IPS-NIHi7 (cell line): Measurements from ENCODE around the gene SORCS2.
"Not testable (repeated sequence)": the region's sequence is repeated elsewhere in the genome, so short reads cannot be mapped to it uniquely, and the experiment has no call there.

ENCODE experiments used
- DNase-seq: peaks from one replicate; pipeline ENCODE4 v3.0.0; 2012; ENCODE audit warnings: mixed read lengths; ENCODE audit errors: extremely low spot score

SORCS2 gene

DNA sequence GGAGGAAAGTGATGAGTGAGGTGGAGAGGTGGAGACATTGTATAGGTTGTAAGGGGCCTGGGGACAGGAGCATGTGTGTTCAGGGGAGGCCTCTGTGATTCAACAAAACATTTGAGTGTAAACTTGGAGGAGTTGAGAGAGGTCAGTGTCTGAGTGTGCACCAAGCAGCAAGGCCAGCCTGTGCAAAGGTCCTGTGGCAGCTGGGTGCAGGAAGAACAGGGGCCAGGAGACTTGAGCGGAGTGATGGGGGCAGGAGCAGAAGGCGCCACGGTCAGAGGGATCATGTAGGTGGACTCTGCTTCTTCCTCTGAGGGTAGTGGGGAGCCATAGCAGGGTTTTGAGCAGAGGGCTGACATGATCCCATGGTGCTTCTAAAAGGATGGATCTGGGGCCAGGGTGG lies 252.0 kb downstream of the SORCS2 start:
- DNase-seq: no peak

- DNase-seq: no peak
Measured at GRCh38 chr4:7444731-7445130, 252.4 kb downstream of the SORCS2 start.

DNA sequence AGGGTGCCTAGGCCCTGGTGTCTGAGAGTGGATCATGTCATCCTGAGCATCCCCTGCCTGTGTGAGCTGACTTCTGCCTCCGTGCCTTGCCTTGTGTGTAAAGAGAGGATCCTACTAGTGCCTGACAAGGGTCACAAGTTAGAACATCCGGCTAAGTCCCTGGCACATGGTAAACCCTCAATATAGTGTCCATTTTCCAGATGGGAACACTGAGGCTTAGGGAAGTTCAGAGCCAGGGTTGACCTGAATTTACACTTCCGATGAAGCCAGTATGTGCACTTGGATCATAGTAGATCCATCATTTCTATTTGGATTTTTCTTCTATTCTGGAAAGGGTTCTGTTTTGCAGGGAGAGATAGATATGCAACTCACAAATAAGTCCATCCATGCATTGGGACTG lies 254.9 kb downstream of the SORCS2 start:
- no peak for DNase-seq

DNA sequence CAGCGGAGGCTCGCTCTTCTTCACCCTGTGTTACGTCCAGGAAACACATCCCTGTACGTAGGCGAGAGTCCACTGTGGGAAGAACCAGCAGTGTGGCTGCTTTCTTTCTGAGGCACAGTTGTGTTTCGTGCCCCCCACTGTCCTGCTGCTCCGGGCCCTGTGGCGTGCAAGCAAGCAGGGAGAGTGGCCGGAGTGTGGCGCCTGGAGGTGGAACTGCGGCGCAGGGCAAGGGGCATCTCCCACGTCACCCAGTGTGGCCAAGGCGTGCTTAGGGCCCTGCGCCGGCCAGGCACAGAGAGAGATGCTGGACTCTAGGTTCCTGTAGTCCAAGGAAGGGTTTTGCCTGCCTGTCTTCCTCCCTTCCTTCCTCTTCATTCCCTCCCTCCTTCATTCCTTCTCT lies 255.7 kb downstream of the SORCS2 start:
- no peak for DNase-seq

DNA sequence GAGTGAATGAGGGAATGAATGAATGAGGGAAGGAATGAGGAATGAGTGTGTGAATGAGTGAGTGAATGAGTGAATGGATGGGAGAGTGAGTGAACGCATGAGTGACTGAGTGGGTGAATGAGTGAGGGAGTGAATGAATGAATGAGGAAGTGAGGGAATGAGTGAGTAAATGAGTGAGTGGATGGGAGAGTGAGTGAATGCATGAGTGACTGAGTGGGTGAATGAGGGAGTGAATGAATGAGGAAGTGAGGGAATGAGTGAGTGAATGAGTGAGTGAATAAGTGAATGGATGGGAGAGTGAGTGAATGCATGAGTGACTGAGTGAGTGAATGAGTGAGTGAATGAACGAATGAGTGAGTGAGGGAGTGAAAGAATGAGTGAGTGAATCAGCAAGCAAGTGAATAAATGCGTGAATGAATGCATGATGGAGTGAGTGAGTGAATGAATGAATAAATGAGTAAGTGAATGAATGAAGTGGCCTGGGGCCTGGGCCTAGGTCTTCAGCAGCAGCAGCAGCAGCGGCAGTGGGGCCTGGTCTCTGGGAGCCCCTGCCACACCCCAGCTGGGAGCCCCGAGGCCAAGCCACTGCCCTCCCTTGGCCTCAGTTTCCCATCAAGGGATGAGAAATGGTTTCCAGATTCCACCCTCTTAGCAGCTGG lies 258.6 kb downstream of the SORCS2 start:
- DNase-seq: no peak

- DNase-seq: no peak
Measured at GRCh38 chr4:7451434-7451789, 259.1 kb downstream of the SORCS2 start.

DNA sequence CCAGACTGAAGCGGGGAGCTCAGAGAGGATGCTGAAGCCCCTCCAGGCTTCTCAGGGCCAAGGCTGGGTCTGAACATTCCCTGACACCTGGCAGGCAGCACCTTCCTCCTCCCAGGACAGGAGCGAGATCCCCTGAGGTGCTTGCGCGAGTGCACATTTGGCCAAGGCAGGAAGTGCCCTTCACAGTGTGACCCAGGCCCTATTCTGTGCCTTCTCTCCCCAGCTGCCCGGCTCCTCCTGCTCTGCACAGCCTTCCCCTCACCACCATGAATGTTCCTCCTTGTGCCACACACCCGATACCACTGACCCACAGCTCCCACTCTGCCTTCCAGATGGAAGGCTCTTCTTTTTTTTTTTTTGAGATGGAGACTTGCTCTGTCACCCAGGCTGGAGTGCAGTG lies 259.5 kb downstream of the SORCS2 start:
- DNase-seq: no peak

- not testable (repeated sequence) for DNase-seq
Measured at GRCh38 chr4:7452802-7453201, 260.5 kb downstream of the SORCS2 start.

GRCh38 chr4:7457201-7458065 lies 265.1 kb downstream of the SORCS2 start:
- no peak for DNase-seq

GRCh38 chr4:7458066-7458425 lies 265.7 kb downstream of the SORCS2 start:
- DNase-seq: no peak

- no peak for DNase-seq
Measured at GRCh38 chr4:7458477-7458876, 266.1 kb downstream of the SORCS2 start.

GRCh38 chr4:7459471-7459870 lies 267.1 kb downstream of the SORCS2 start:
- no peak for DNase-seq

GRCh38 chr4:7460566-7460965 lies 268.2 kb downstream of the SORCS2 start:
- no peak for DNase-seq

- peak; percentile 68 for DNase-seq
Measured at GRCh38 chr4:7461230-7461629, 268.9 kb downstream of the SORCS2 start.

GRCh38 chr4:7462509-7462971 lies 270.2 kb downstream of the SORCS2 start:
- DNase-seq: peak; percentile 63

DNA sequence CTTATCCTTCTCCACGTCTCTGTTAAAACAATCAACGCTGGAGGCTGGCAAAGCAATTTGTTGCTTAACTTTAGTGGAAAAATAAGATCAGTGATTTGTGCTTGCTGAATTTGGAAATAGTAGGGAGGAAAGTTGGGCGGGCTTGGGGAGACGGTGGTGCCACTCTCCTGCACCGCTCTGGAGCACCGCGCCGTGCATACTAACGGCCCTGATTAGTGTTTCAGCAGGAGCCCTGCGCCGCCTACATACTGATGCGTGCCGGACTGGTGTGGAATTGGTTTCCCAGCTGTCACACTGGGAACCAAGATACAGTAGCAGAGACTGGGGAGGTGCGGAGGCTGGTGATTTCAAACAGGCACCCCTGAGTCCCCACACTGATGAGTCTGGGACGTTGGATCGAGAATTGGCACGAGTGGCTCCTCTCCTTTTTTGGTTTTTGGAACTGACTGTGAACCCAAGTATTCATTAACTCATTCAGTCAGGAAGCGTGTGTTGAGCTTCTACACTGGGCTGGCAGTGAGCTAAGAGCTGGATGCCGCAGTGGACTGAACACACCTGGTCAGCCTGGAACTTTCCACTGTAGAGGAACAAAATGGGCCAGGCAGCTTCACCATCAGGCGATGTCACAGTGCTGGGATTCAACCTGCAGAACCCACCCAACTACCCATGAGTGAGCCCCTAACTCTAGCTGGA lies 271.4 kb downstream of the SORCS2 start:
- no peak for DNase-seq

DNA sequence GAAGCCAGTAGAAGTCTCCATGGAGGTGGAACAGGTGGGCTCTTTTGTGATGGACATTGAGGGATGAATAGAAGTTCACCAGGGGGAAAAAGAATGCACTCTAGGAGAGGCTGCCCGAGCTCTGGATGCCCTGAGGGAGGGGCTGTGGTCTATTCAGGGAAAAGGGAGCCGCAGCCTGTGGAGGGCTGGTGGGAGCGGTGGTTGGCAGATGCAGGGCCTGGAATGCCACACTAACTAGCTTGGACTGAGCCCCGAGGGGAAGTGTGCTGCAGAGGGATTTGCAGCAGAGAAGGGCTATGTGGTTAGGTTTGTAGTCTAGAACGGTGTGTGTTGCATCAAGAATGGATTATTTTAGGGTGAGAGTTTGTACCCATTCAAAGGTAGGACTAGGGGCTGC lies 271.9 kb downstream of the SORCS2 start:
- no peak for DNase-seq

GRCh38 chr4:7465017-7465416 lies 272.7 kb downstream of the SORCS2 start:
- no peak for DNase-seq

DNA sequence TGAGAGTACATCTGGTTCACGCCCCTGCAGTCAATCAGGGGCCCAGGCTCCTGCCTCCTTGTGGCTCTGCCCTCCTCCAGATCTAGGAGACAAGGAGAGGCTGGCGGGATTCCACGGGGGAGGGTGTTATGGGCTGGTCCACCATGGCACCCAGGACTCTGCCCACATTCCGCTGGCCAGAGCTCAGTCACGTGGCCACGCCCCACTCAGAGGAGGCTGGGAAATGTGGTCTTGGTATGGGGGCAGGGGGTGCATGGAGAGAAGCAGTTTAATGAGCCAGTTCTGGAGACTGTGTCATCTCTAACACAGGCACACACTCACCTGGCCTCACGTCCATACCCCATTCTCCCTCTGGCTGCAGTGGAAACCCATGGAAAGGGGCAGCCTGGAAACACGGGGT lies 273.9 kb downstream of the SORCS2 start:
- no peak for DNase-seq

DNA sequence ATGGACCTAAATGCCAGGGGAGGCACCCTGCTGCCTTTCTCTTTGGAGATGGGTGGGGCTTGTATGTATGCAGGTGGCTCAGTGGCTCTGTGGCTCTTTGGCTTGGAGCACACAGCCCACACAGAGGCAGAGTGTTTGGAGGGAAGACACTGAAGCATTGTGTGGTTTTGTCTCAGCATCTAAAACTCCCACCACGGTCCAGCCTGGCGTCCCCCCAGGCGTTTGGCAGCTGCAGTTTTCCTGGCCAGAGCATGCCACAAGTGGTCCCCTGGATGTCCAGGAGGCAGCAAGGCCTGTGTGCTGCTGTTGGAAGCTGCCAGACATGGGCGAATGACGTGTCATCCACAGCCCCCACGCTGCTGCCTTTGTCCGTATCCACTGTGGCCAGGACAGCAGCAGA lies 274.6 kb downstream of the SORCS2 start:
- DNase-seq: no peak

DNA sequence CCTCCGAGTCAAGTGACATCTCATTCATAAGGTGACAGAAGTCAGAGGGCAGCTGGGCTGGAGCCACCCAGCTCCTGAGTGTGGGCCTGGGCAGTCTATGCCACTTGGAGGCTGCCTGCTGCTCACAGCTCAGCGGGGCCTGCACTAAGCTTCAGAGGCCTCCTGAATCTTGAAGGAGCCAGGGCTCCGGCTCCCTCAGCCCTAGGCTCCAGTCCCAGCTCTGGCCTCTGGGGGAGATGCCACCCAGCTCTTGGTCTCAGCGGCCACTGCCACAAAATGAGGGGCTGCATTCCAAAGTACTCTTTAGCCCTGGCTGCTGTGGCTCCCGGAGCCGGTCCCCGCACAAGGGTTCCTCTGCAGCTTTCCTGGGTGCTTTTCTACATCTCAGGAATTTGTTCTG lies 275.1 kb downstream of the SORCS2 start:
- no peak for DNase-seq

- no peak for DNase-seq
Measured at GRCh38 chr4:7469023-7469422, 276.7 kb downstream of the SORCS2 start.

- DNase-seq: no peak
Measured at GRCh38 chr4:7470111-7470510, 277.8 kb downstream of the SORCS2 start.
